GM23248 (cell line): ENCODE data around the gene SKA1.

ENCODE experiments used
- EZH2 ChIP-seq: fragments of 200-600 bp; sonication (generic); IDR thresholded peaks from 2 replicates; pipeline ENCODE4 v1.6.1; 2018; ENCODE audit warnings: antibody characterized with exemption, mild to moderate bottlenecking; ENCODE audit not compliant: insufficient read depth, poor library complexity, severe bottlenecking
- EZH2phosphoT487 ChIP-seq: fragments of 200-600 bp; sonication (generic); IDR thresholded peaks from 2 replicates; pipeline ENCODE4 v1.6.1; 2018; ENCODE audit warnings: antibody characterized with exemption, moderate library complexity, mild to moderate bottlenecking, low read depth; ENCODE audit not compliant: insufficient read depth

- TF ChIP-seq EZH2phosphoT487 = no peak
- TF ChIP-seq EZH2 = no peak
These were observed 58.1 kb downstream of the SKA1 start for GRCh38 chr18:50432915-50433314.
